Neural cell (in vitro differentiated cells): ENCODE results near the gene ZNF567. TPM values are rescaled to one million over a fixed set of nuclear protein-coding genes. Genes with fewer than 3 reads are reported as not detected.

Experiments
- H2AFZ ChIP-seq: fragments of 200-600, 300-800 bp; sonication (generic), shearing (Covaris generic); 2 replicates; pipeline ENCODE4 v1.6.0; 2014; ENCODE audit warnings: low read depth, mild to moderate bottlenecking, antibody characterized with exemption, low read length, moderate library complexity
- H3F3A ChIP-seq: fragments of 200-600 bp; shearing (Covaris generic); 2 replicates; pipeline ENCODE4 v1.6.1; 2016; ENCODE audit warnings: mild to moderate bottlenecking, moderate library complexity, mixed read lengths, antibody characterized with exemption, low read length; ENCODE audit not compliant: insufficient read depth, poor library complexity, severe bottlenecking
- H3K27ac ChIP-seq: fragments of 200-600, 300-800 bp; sonication (generic), shearing (Covaris generic); 2 replicates; pipeline ENCODE4 v1.5.1; 2014; ENCODE audit warnings: mild to moderate bottlenecking, low read length, moderate library complexity
- H3K27me3 ChIP-seq: fragments of 300-800, 200-600 bp; sonication (generic), shearing (Covaris generic); 2 replicates; pipeline ENCODE4 v1.6.0; 2014; ENCODE audit warnings: mild to moderate bottlenecking, low read depth, low read length, moderate library complexity; ENCODE audit not compliant: insufficient read depth
- H3K36me3 ChIP-seq: fragments of 300-800, 200-600 bp; sonication (generic), shearing (Covaris generic); 2 replicates; pipeline ENCODE4 v1.5.1; 2014; ENCODE audit warnings: mild to moderate bottlenecking, antibody characterized with exemption, low read length, moderate library complexity; ENCODE audit not compliant: insufficient read depth
- H3K4me2 ChIP-seq: fragments of 300-800, 200-600 bp; sonication (generic), shearing (Covaris generic); 2 replicates; pipeline ENCODE4 v1.6.0; 2014; ENCODE audit warnings: mild to moderate bottlenecking, low read length
- H3K4me3 ChIP-seq: fragments of 300-800, 200-600 bp; sonication (generic), shearing (Covaris generic); 2 replicates; pipeline ENCODE4 v1.5.1; 2014; ENCODE audit warnings: mild to moderate bottlenecking, low read length, moderate library complexity
- H3K79me2 ChIP-seq: fragments of 200-600 bp; shearing (Covaris generic); replicated peaks from 2 replicates; pipeline ENCODE4 v1.6.0; 2014; ENCODE audit warnings: mild to moderate bottlenecking, low read length, moderate library complexity; ENCODE audit not compliant: insufficient read depth
- H3K9ac ChIP-seq: fragments of 300-800, 200-600 bp; sonication (generic), shearing (Covaris generic); 2 replicates; pipeline ENCODE4 v1.6.1; 2016; ENCODE audit warnings: mild to moderate bottlenecking, low read length, mixed read lengths
- H3K9me2 ChIP-seq: fragments of 200-600 bp; shearing (Covaris generic); 2 replicates; pipeline ENCODE4 v1.6.1; 2016; ENCODE audit warnings: mild to moderate bottlenecking, low read length, mixed read lengths; ENCODE audit not compliant: insufficient read depth
- H3K9me3 ChIP-seq: fragments of 200-600, 300-800 bp; sonication (generic), shearing (Covaris generic); 2 replicates; pipeline ENCODE4 v1.6.1; 2016; ENCODE audit warnings: mild to moderate bottlenecking, mixed run types, low read length, moderate library complexity, mixed read lengths
- H4K20me1 ChIP-seq: fragments of 200-600 bp; shearing (Covaris generic); 2 replicates; pipeline ENCODE4 v1.6.1; 2016; ENCODE audit warnings: mild to moderate bottlenecking, mixed run types; ENCODE audit not compliant: insufficient read depth
- EZH2 ChIP-seq: fragments of 200-600, 300-800 bp; shearing (Covaris generic), sonication (generic); IDR thresholded peaks from 2 replicates; pipeline ENCODE4 v1.6.1; 2014; ENCODE audit warnings: antibody characterized with exemption, low read length, borderline replicate concordance, mild to moderate bottlenecking; ENCODE audit not compliant: insufficient read depth, poor library complexity, severe bottlenecking
- polyA plus RNA-seq: library from polyadenylated mRNA; depleted of rRNA; stranded (reverse); fragments of >200 nt; gene quantifications from 2 replicates; pipeline ENCODE4 v1.2.3, GENCODE V29; 2014

Gene ZNF567
- polyA plus RNA-seq, 1 donor from 2014 or later: 18.4 TPM

DNA sequence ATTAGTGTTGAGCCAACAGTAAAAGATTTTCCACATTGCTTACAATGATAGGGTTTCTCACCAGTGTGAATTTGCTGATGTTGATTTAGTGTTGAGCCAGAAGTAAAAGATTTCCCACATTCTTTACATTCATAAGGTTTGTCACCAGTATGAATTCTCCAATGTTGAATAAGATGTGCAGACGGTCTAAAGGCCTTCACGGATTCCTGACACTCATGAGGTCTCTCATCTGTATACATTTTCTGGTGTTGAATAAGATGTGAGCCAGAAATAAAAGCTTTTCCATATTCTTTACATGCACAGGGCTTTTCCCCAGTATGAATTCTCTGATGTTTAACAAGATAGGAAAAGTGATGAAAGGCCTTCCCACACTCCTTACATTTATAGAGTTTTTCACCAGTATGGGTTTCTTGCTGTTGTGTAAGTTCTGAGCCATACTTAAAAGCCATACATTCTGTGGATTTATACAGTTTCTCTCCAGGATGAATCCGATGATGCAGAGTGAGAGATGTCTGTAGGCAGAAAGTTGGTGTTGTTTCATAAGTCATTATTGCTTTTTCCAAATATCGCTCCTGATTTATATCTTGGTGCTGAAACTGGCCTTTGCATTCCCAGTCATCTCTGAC lies 62.8 kb downstream of the ZNF567 start:
- Histone ChIP-seq H3K36me3 (peaks cover 32% of the 10 kb centered on the region), H3K9ac (no peak overlapping the region), H3K4me2 (no peak overlapping the region), H3K79me2 (no peaks in the 10 kb centered on the region), H3F3A (no peaks in the 10 kb centered on the region), H3K4me3 (no peak overlapping the region), H2AFZ (no peak overlapping the region), H3K27ac (no peak overlapping the region), H3K27me3 (no peaks in the 10 kb centered on the region), H3K9me2 (no peaks in the 10 kb centered on the region), H3K9me3 (peaks cover 51% of the 10 kb centered on the region), H4K20me1 (no peaks in the 10 kb centered on the region)
- TF ChIP-seq EZH2: no peak

Other genes starting within 250 kb of the ZNF567 start
- gene ZNF566, start 198.1 kb upstream of the ZNF567 start, polyA plus RNA-seq: 28.9 and 29.3 TPM in 2 replicates
- gene ZNF260, start 159.3 kb upstream of the ZNF567 start, polyA plus RNA-seq: 23.2 and 25.0 TPM in 2 replicates
- 53.7 and 54.5 TPM in 2 replicates for gene ZNF529, start 114.3 kb upstream of the ZNF567 start, polyA plus RNA-seq
- 98.8 and 112 TPM in 2 replicates for gene ZNF382, start 82.3 kb upstream of the ZNF567 start, polyA plus RNA-seq
- gene ZNF461, start 20.8 kb upstream of the ZNF567 start, polyA plus RNA-seq: 28.1 and 32.4 TPM in 2 replicates
- 0.84 and 1.0 TPM in 2 replicates for gene ZNF850, start 85.2 kb downstream of the ZNF567 start, polyA plus RNA-seq
- gene ZNF790, start 150.8 kb downstream of the ZNF567 start, polyA plus RNA-seq: 11.0 and 12.0 TPM in 2 replicates
- gene ZNF345, start 163.3 kb downstream of the ZNF567 start, polyA plus RNA-seq: 15.4 and 20.9 TPM in 2 replicates
- gene ZNF829, start 228.7 kb downstream of the ZNF567 start, polyA plus RNA-seq: 1.8 and 1.9 TPM in 2 replicates
- 19.2 and 25.1 TPM in 2 replicates for gene ZNF568, start 228.7 kb downstream of the ZNF567 start, polyA plus RNA-seq